Heart right ventricle (tissue), 16 donors: Measurements from ENCODE around the gene LGR4. TPM values are rescaled to one million over a fixed set of nuclear protein-coding genes. Genes with fewer than 3 reads are reported as not detected.

Experiments
- ATAC-seq, 8 donors: fragments of 200-7000 bp; cut with Tn5 transposase; one replicate each; pipeline ENCODE4 v1.9.1; 2020; ENCODE audit warnings: mild to moderate bottlenecking in 8 of 8, moderate library complexity in 8 of 8, moderate number of reproducible peaks in 1 of 8
- DNase-seq, 2 donors: peaks; one replicate each; pipeline ENCODE4 v3.0.0-alpha.2; 2020
- H3K27ac ChIP-seq, 10 donors: fragments of 200-600 bp; sonication (generic) in 2 of 10; one replicate each; pipeline versions ENCODE4 v1.5.0 to v1.8.0; 2020 to 2022; ENCODE audit warnings: mild to moderate bottlenecking in 3 of 10
- H3K27me3 ChIP-seq, 7 donors: fragments of 200-600 bp; one replicate each; pipeline ENCODE4 v1.8.0; 2021 to 2022; ENCODE audit warnings: mild to moderate bottlenecking in 2 of 7
- H3K36me3 ChIP-seq, 9 donors: fragments of 200-600 bp; sonication (generic) in 1 of 9; one replicate each; pipeline versions ENCODE4 v1.5.0 to v1.8.0; 2020 to 2022; ENCODE audit warnings: mild to moderate bottlenecking in 2 of 9
- H3K4me1 ChIP-seq, 9 donors: fragments of 200-600 bp; sonication (generic) in 1 of 9; one replicate each; pipeline versions ENCODE4 v1.5.0 to v1.8.0; 2020 to 2022; ENCODE audit warnings: mild to moderate bottlenecking in 4 of 9
- H3K4me3 ChIP-seq, 10 donors: fragments of 200-600 bp; sonication (generic) in 2 of 10; one replicate each; pipeline versions ENCODE4 v1.5.0 to v1.8.0; 2020 to 2022; ENCODE audit warnings: mild to moderate bottlenecking in 7 of 10, moderate library complexity in 2 of 10
- H3K9me3 ChIP-seq, 11 donors: fragments of 200-600 bp in 10 of 11; sonication (generic) in 2 of 11; one replicate each; pipeline versions ENCODE4 v1.5.0 to v1.8.0; 2013 to 2022; ENCODE audit warnings: mild to moderate bottlenecking in 2 of 11, control low read depth in 1 of 11, moderate library complexity in 1 of 11
- CTCF ChIP-seq, 9 donors: fragments of 200-600 bp; sonication (generic) in 2 of 9; IDR thresholded peaks; one replicate each; pipeline versions ENCODE4 v1.5.0 to v1.8.0; 2021 to 2022; ENCODE audit warnings: antibody characterized with exemption in 9 of 9, mild to moderate bottlenecking in 5 of 9, moderate library complexity in 1 of 9
- WGBS, 2 donors: extraction: QIAGEN DNeasy Blood & Tissue Kit; methylation state at CpG; one replicate each; pipeline ENCODE4 v1.1.7; 2013; ENCODE audit warnings: inconsistent platforms in 1 of 2; 5-methylcytosine and 5-hydroxymethylcytosine counted together
- intact Hi-C, 10 donors: fragments of 100-400 bp; cut with DNase I; formaldehyde crosslinking; loops; one replicate each; pipeline versions ENCODE4 v1.11.1 to v1.14.2; 2022
- polyA plus RNA-seq, 2 donors: library from polyadenylated mRNA; stranded (reverse); fragments of 200-250 nt; gene quantifications; one replicate each; pipeline ENCODE4 v1.2.3, GENCODE V29; 2013
- total RNA-seq, 10 donors: library from RNA; stranded (reverse); fragmentation: NEBNext Ultra II Directional in 3 of 10; extraction: Animal tissue kit (Norgen Biotek cat#: 25700) in 3 of 10; gene quantifications; one replicate each; pipeline versions ENCODE4 v1.2.1 to v1.2.4, GENCODE V29; 2021 to 2023
- donor health status: Arrhythmogenic right ventricular cardiomyopathy.
- donor health status: ischemic (EF 13 %, LVEDD 7.1; RV severe dilation, severe dysfunction).
- donor health status: healthy with polysubstance abuse.
- donor health status: DM: no; HTN: yes; CAD: no.
- donor health status: DM: no; HTN: no; CAD: no.
- donor health status: ischemic (EF 25% LVEDD 6.9; RV normal size, moderate dysfunction).
- donor health status: ischemic (EF 25% LVEDD 5.7; RV mildly dilated, moderate dysfunction).
- donor health status: healthy.
- donor health status: DM: yes; HTN: yes; CAD: no.
- donor health status: Ischemic cardiomyopathy.
- donor health status: ischemic (EF 35%, LVEDD 5.7; RV mildly dilated, moderate dysfunction).
- donor health status: nonischemic (EF 11% LVEDD 7.7; RV severe dilation, severe dysfunction).
- donor health status: DM: yes; HTN: yes; CAD: no.
- donor health status: PGD.
- donor health status: ischemic (EF 29% LVEDD 5.4; RV normal size, mild dysfunction).
- donor health status: nonischemic (EF 23%, LVEDD 6.1; RV moderate dilation, normal function).

The LGR4 gene
- total and polyA plus RNA-seq, 12 donors: 6.0 to 41.0 (median 21.7) TPM

GRCh38 chr11:27414644-27415043 is 57.9 kb downstream of the LGR4 start:
- peaks cover 0 to 37% (median 5%) of the 10 kb centered on the region in 9 donors for H3K4me1 ChIP-seq
- intact Hi-C loops: no loop called here
- H3K36me3 ChIP-seq: no peaks in the 10 kb centered on the region
- whole genome bisulfite sequencing, 2 donors: 68 to 78% methylated on average over 3 of the region's 3 CpGs
- peaks cover 0 to 9% (median 0%) of the 10 kb centered on the region in 11 donors for H3K9me3 ChIP-seq
- ATAC-seq: no peak
- no peak overlapping the region for H3K4me3 ChIP-seq
- DNase-seq: no peak
- no peak for TF ChIP-seq CTCF (IDR thresholded peaks at IDR 0.05)
- H3K27ac ChIP-seq: no peak overlapping the region
- H3K27me3 ChIP-seq: no peaks in the 10 kb centered on the region

GRCh38 chr11:27413218-27413617 is 59.4 kb downstream of the LGR4 start:
- Histone ChIP-seq H3K36me3 (no peaks in the 10 kb centered on the region), H3K27me3 (no peaks in the 10 kb centered on the region), H3K4me3 (no peak overlapping the region), H3K27ac (no peak overlapping the region), H3K9me3 (no peaks in the 10 kb centered on the region), H3K4me1 (peaks cover 0 to 46% (median 16%) of the 10 kb centered on the region in 9 donors)
- no peak for DNase-seq
- intact Hi-C loops: no loop called here
- WGBS, 2 donors: 85 to 95% methylated on average over 5 of the region's 5 CpGs
- no peak for TF ChIP-seq CTCF (IDR thresholded peaks at IDR 0.05)
- ATAC-seq: no peak

- intact Hi-C loops: no loop called here
- H3K27me3 ChIP-seq: no peaks in the 10 kb centered on the region
- H3K36me3 ChIP-seq: no peaks in the 10 kb centered on the region
- DNase-seq (no peak), ATAC-seq (no peak)
- H3K27ac ChIP-seq: no peak overlapping the region
- peaks cover 0 to 37% (median 10%) of the 10 kb centered on the region in 9 donors for H3K4me1 ChIP-seq
- no peaks in the 10 kb centered on the region for H3K9me3 ChIP-seq
- H3K4me3 ChIP-seq: no peak overlapping the region
- no peak for TF ChIP-seq CTCF (IDR thresholded peaks at IDR 0.05)
Observed at GRCh38 chr11:27412192-27412691, 60.3 kb downstream of the LGR4 start.

GRCh38 chr11:27411328-27411727 is 61.3 kb downstream of the LGR4 start:
- Histone ChIP-seq H3K27me3 (no peaks in the 10 kb centered on the region), H3K4me3 (no peak overlapping the region), H3K36me3 (no peaks in the 10 kb centered on the region), H3K4me1 (peaks cover 0 to 36% (median 10%) of the 10 kb centered on the region in 9 donors), H3K27ac (no peak overlapping the region), H3K9me3 (no peaks in the 10 kb centered on the region)
- ATAC-seq (no peak), DNase-seq (no peak)
- TF ChIP-seq CTCF (IDR thresholded peaks at IDR 0.05): no peak
- intact Hi-C loops: no loop called here
